GM12801 (cell line): Measurements from ENCODE around the gene KIF5C.

Experiments used
- TF ChIP-seq, protein P1 (sequence below): IDR thresholded peaks from one replicate; pipeline ENCODE4 v1.5.1; 2011; ENCODE audit warnings: control low read depth; ENCODE audit not compliant: insufficient read length; ENCODE audit errors: extremely low read depth

KIF5C gene

DNA sequence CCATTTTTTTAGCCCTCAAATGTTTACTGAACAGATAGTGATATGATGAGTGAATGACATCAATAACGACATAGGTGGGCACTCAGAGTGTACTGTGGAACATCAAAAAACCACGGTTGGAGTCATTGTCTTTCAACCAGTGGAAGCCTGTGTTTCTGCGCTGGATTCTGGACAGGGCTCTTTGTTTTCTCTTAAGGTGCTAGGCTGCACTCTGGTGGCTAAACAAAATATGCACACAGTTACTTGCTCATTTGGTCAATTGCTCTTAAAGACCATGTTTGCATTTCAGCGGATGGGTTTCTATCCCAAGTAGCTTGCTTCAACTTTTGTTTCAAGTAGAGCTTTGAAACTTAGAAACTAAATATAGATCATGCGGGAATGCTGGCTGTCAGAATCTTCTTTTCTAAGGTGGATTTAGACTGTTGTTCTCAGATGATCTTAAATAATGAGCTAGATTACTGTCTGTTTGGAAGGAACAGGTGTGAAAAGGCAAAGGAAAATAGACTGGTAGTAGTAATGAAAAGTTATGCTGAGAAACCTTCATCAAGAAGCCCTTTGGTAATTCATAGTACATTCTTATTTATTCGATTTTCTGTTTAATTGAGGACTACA is 115.0 kb downstream of the KIF5C start:
- TF ChIP-seq, protein P1, sequence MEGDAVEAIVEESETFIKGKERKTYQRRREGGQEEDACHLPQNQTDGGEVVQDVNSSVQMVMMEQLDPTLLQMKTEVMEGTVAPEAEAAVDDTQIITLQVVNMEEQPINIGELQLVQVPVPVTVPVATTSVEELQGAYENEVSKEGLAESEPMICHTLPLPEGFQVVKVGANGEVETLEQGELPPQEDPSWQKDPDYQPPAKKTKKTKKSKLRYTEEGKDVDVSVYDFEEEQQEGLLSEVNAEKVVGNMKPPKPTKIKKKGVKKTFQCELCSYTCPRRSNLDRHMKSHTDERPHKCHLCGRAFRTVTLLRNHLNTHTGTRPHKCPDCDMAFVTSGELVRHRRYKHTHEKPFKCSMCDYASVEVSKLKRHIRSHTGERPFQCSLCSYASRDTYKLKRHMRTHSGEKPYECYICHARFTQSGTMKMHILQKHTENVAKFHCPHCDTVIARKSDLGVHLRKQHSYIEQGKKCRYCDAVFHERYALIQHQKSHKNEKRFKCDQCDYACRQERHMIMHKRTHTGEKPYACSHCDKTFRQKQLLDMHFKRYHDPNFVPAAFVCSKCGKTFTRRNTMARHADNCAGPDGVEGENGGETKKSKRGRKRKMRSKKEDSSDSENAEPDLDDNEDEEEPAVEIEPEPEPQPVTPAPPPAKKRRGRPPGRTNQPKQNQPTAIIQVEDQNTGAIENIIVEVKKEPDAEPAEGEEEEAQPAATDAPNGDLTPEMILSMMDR, result no peak

DNA sequence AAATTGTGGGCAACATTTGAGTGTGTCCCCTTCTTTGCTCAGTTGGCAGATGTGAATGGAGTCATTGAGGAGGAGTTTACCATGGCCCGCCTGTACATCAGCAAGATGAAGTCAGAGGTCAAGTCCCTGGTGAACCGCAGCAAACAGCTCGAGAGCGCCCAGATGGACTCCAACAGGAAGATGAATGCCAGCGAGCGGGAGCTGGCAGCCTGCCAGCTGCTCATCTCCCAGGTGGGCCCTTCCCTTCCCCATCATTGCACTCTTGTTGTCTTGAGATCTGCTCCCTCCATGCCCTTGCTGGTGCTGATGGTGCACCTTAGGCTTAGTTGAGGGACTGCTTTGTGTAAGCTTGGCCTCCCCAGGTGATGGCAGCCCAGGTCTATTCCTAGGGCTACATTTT is 115.9 kb downstream of the KIF5C start:
- TF ChIP-seq, protein P1, result no peak

- TF ChIP-seq, protein P1, result no peak
Measured at GRCh38 chr2:148992448-148992847, 117.4 kb downstream of the KIF5C start.

DNA sequence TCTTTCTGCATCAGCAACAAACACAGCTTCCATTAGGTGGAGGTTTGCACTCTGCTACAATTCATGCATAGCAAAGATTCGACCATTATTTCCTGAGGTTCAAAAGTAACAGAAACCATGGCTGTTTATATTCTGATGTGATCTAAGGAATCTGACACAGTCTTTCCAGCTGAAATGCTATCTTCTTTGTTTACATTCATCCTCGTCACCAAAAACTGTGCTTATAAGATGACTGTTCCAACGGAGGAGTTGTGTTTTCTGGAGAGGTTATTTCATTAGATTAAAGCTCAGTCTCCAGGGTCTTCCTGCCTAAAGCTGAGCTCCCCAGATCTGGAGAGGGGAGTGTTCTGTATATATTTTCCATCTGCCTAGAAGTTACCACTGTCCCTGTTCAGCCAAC is 118.3 kb downstream of the KIF5C start:
- TF ChIP-seq, protein P1, result no peak

DNA sequence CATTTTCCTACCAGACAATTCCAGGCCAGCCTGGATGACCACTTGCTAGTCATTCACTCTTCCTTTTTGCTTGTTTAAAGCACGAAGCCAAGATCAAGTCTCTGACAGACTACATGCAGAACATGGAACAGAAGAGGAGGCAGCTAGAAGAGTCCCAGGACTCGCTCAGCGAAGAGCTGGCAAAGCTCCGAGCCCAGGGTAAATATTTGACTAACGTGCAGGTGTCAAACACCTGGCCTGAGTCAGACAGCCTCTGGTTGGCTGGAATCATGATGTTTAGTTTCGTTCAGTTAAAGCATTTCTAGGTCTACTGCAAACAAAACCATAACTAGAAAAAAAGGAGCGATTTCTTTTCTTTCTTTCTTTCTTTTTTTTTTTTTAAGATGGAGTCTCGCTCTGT is 119.3 kb downstream of the KIF5C start:
- TF ChIP-seq, protein P1, result no peak

DNA sequence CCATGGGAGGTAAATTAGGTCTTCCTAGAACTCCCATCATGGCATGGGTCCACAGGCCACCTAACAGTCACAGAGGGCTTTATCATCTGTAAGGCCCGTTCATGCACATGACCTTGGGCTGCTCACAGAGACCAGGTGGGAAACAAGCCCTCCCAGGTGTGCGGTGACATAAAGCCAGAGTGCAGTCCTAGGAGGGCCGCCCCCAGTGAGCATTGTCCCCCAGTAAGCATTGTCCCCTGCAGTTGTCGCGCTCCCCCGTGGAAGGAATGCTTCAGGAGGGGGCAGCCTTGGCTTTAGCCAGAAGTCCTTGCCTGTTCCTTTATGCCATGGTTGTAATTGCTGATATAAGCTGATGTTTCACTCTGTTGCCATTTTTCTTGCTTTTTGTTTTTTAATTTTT is 121.8 kb downstream of the KIF5C start:
- TF ChIP-seq, protein P1, result no peak

DNA sequence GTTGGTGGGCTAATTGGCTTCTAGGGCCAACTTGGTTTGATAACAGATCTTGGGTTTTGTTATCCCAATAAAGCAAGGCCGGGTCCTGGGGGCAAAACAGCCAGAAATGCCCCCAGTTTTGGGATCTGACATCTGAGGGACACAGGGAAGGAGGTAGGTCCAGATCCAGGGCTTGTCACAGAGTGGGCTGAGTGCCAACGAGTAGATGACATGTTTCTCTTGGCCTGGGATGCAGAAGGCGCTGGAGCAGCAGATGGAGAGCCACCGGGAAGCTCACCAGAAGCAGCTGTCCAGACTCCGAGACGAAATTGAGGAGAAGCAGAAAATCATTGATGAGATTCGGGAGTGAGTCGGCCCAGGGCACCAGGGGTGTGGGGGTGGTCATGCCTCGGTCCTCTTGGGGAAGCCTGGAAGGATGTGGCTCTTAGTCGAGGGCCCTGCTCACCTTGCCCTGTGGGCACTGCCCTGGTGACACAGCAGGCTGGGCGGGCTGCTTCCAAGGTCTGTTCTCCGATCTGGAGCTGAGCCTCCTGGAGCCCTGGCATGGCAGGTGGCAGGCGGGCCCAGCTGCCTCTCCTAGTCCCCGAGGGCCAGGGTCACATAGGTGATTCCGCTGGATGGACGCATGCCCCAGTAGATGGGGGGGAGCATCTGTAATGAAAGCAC is 123.3 kb downstream of the KIF5C start:
- TF ChIP-seq, protein P1, result no peak
